Suppressor macrophage treated with lipopolysaccharide for 4 hours (primary cell): ENCODE measurements around the gene GTF3C4.
A peak's percentile ranks its signal among the peaks of the same experiment; 100 is the strongest.

Experiments
- DNase-seq: peaks from one replicate; pipeline ENCODE4 v3.0.0-alpha.2; 2020

GTF3C4 gene

GRCh38 chr9:132648685-132649084, 21.6 kb upstream of the GTF3C4 start:
- no peak for DNase-seq

- peak; percentile 56 for DNase-seq
These were observed 19.0 kb upstream of the GTF3C4 start for GRCh38 chr9:132651259-132651658.

- DNase-seq = no peak
These were observed 14.0 kb upstream of the GTF3C4 start for GRCh38 chr9:132656299-132656698.

GRCh38 chr9:132662152-132662945, 7.9 kb upstream of the GTF3C4 start:
- no peak for DNase-seq

GRCh38 chr9:132663117-132663516, 7.1 kb upstream of the GTF3C4 start:
- no peak for DNase-seq

- no peak for DNase-seq
These were observed 6.4 kb upstream of the GTF3C4 start for GRCh38 chr9:132663851-132664250.

- DNase-seq = no peak
These were observed 956 bp upstream of the GTF3C4 start for GRCh38 chr9:132669319-132669697.

- DNase-seq = peak; percentile 93
These were observed 387 bp upstream of the GTF3C4 start, which contains the start of gene DDX31 for GRCh38 chr9:132669698-132670456. Gene DDX31 (minus strand): TSS chr9:132669983. CDS start chr9:132669934, 49 bp downstream.

GRCh38 chr9:132671620-132672412, 1.6 kb downstream of the GTF3C4 start:
- DNase-seq = peak; percentile 6

GRCh38 chr9:132672413-132672690, 2.1 kb downstream of the GTF3C4 start:
- DNase-seq = peak; percentile 21

- DNase-seq = peak; percentile 8
These were observed 3.1 kb downstream of the GTF3C4 start for GRCh38 chr9:132673355-132673754.

GRCh38 chr9:132674485-132674884, 4.2 kb downstream of the GTF3C4 start:
- DNase-seq = no peak

GRCh38 chr9:132677976-132678375, 7.7 kb downstream of the GTF3C4 start:
- DNase-seq = no peak

- DNase-seq = no peak
These were observed 9.8 kb downstream of the GTF3C4 start for GRCh38 chr9:132679946-132680625.

- DNase-seq = no peak
These were observed 11.3 kb downstream of the GTF3C4 start for GRCh38 chr9:132681561-132681960.

- DNase-seq = no peak
These were observed 13.6 kb downstream of the GTF3C4 start for GRCh38 chr9:132683873-132684272.

GRCh38 chr9:132690696-132691095, 20.4 kb downstream of the GTF3C4 start:
- peak; percentile 2 for DNase-seq

- DNase-seq = peak; percentile 41
These were observed 23.9 kb downstream of the GTF3C4 start for GRCh38 chr9:132694144-132694543.

- DNase-seq = no peak
These were observed 27.0 kb downstream of the GTF3C4 start for GRCh38 chr9:132697230-132697629.

- DNase-seq = no peak
These were observed 28.7 kb downstream of the GTF3C4 start for GRCh38 chr9:132698989-132699388.

- DNase-seq = no peak
These were observed 29.7 kb downstream of the GTF3C4 start for GRCh38 chr9:132699956-132700355.

- DNase-seq = no peak
These were observed 32.0 kb downstream of the GTF3C4 start for GRCh38 chr9:132702254-132702653.

GRCh38 chr9:132703336-132703735, 33.1 kb downstream of the GTF3C4 start:
- DNase-seq = no peak
